ENCODE data around the gene BCAT1.

BCAT1 gene

DNA sequence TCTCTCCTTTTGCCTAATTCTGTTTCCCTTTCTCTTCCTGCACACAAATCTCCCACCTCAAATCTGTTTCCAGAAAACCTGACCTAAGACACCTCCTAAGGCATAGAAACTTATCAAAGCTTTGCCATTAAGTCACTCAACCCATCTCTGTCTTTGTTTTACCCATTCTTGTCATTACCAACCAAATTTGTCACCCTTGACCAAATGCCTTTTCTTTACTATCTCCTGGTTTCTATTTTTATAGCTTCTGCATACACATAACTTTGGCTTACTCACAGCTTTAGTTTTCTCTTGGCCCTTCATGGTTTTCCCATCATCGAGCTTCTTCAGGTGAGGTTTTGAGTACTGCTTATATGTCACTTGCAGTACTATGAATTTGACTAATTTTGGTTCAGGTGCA, 184.2 kb downstream of the BCAT1 start:
- no peak for DNase-seq (ENCODE audit: low spot score)

DNA sequence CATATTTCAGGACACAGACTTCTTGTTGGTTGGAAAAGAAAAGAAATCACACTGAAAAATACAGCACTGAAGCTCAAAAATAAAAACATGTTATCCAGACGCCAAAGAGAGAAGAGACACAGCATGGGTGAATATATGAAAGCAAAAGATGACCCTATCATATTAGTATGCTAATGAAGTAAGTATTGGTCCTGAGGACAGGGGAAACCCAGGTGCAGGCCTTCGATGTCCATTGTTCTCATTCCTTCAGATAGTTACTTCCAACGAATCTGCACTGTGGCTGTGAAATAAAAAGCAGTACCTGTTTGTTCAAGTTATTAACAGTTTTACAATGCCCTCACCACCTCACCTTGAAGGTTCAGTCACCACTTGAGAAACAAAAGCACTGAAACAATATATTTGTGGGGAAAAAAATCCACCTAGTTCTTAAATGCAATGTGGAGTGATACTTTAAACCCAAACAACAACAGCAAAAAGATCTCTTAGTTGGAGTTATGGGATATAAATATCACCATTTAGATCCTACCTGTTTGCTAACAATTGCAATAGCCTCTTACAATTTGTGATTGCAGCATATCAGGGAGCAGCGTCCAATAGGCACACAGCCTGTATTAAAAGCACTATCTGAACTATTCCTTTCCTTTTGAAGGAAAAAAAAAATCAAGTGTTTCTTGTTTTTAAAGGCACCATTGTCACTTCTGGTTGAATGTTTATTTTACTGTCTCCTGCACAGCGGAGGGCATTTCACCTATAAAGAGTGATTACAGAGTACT, 188.1 kb downstream of the BCAT1 start:
- no peak for DNase-seq (ENCODE audit: low spot score)

DNA sequence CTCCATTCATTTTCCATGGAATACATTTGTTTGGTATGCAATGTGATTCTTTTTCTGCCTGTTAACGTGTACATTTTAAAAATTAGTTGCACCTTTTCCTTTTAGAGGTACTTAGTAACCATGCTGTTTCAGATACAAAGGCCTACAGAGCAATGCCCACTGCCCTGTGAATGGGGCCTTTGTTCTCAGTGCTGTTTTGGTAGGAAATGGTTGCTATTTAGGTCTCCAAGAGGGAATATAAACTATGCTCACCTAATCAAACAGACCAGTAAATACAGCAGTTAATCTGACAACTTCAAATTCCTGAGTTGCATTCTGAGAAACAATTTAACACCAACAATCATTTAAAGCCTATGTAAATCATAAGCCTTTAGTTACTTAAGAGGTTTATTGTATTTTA, 188.7 kb downstream of the BCAT1 start:
- no peak for DNase-seq (ENCODE audit: low spot score)
